ENCODE measurements around the gene PRC1. TPM values are rescaled to one million over a fixed set of nuclear protein-coding genes. Genes with fewer than 3 reads are reported as not detected.

Gene PRC1
- total RNA-seq, 2 experiments from 2014 or later: 149 to 224 TPM

- no peak for TF ChIP-seq CTCF (conservative IDR thresholded peaks at IDR 0.05; ENCODE audit: low read length)
- no peak for TF ChIP-seq EZH2phosphoT487 (IDR thresholded peaks at IDR 0.05; ENCODE audit: borderline replicate concordance, low read depth, low read length)
- Histone ChIP-seq H3K79me2 (ENCODE audit: insufficient read depth, low read depth, low read length) (peaks cover 12% of the 10 kb centered on the region), H3K4me1 (ENCODE audit: insufficient read depth, low read length, poor library complexity, severe bottlenecking) (peaks cover 18% of the 10 kb centered on the region), H3K4me3 (ENCODE audit: low read depth, low read length, poor library complexity, severe bottlenecking) (peak overlapping the region; percentile 71), H3K27ac (ENCODE audit: low read depth, low read length, poor library complexity, severe bottlenecking) (peak overlapping the region; percentile 89), H2AFZ (ENCODE audit: low read length) (peak overlapping the region; percentile 33; the same call in 1 of the 2 replicates), H3K9me2 (ENCODE audit: insufficient read depth, low read length) (no peaks in the 10 kb centered on the region), H3K4me2 (ENCODE audit: low read length) (peak overlapping the region; percentile 99), H3K9me3 (ENCODE audit: low read length) (no peaks in the 10 kb centered on the region), H4K20me1 (ENCODE audit: insufficient read depth, low read length) (no peaks in the 10 kb centered on the region), H3K36me3 (ENCODE audit: insufficient read depth, low read length) (peaks cover 62% of the 10 kb centered on the region)
- peak; percentile 52 for DNase-seq (ENCODE audit: low spot score)
- TSS peak; percentile 85 for BruUV-seq (replicated peaks)
- CTCF ChIA-PET (ENCODE audit: unreplicated experiment): interaction anchor here (0.7 to 3.9 kb wide), 4 partner anchors 22 to 316 kb away, joined by 3 to 41 read pairs (median 6); partner anchors contain the start of genes HDDC3 and UNC45A
- POLR2A ChIA-PET: interaction anchor here (0.5 to 6.1 kb wide), 12 partner anchors 12 to 764 kb away, joined by 3 to 58 read pairs (median 4); partner anchors contain the start of genes HDDC3, UNC45A and VPS33B
- intact Hi-C loops (cut with micrococcal nuclease; ENCODE audit: unreplicated experiment): loop anchor here (1.0 to 2.0 kb wide), 4 partner anchors 39 to 315 kb away; partner anchors contain the start of gene PRC1
These were observed 38.6 kb downstream of the PRC1 start for GRCh38 chr15:90955624-90956273.

GRCh38 chr15:90954712-90955623, 39.4 kb downstream of the PRC1 start, which contains the start of gene RCCD1:
TSS of gene RCCD1 (plus strand) at chr15:90954884. CDS start at chr15:90956735, 1,851 bp downstream.
- no peak for TF ChIP-seq CTCF (conservative IDR thresholded peaks at IDR 0.05; ENCODE audit: low read length)
- no peak for TF ChIP-seq EZH2phosphoT487 (IDR thresholded peaks at IDR 0.05; ENCODE audit: borderline replicate concordance, low read depth, low read length)
- peaks cover 62% of the 10 kb centered on the region for H3K36me3 ChIP-seq (ENCODE audit: insufficient read depth, low read length)
- H3K9me2 ChIP-seq (ENCODE audit: insufficient read depth, low read length): no peaks in the 10 kb centered on the region
- H3K27ac ChIP-seq (ENCODE audit: low read depth, low read length, poor library complexity, severe bottlenecking): peak within 1 kb of the TSS; percentile 89
- no peaks in the 10 kb centered on the region for H4K20me1 ChIP-seq (ENCODE audit: insufficient read depth, low read length)
- peaks cover 18% of the 10 kb centered on the region for H3K4me1 ChIP-seq (ENCODE audit: insufficient read depth, low read length, poor library complexity, severe bottlenecking)
- H3K4me2 ChIP-seq (ENCODE audit: low read length): peak within 1 kb of the TSS; percentile 99
- BruUV-seq (replicated peaks): no TSS peak
- H2AFZ ChIP-seq (ENCODE audit: low read length): peak within 1 kb of the TSS; percentile 33; the same call in 1 of the 2 replicates
- ChIA-PET CTCF (ENCODE audit: unreplicated experiment) (interaction anchor here (0.7 to 3.9 kb wide), 3 partner anchors 16 to 67 kb away, joined by 3 to 41 read pairs (median 4); partner anchors contain the start of genes HDDC3 and UNC45A), POLR2A (interaction anchor here (0.7 to 6.1 kb wide), 8 partner anchors 12 to 763 kb away, joined by 3 to 58 read pairs (median 4); partner anchors contain the start of genes HDDC3, UNC45A and VPS33B)
- peak within 1 kb of the TSS; percentile 71 for H3K4me3 ChIP-seq (ENCODE audit: low read depth, low read length, poor library complexity, severe bottlenecking)
- peak; percentile 98 for DNase-seq (ENCODE audit: low spot score)
- intact Hi-C loops (cut with micrococcal nuclease; ENCODE audit: unreplicated experiment): loop anchor here (1.0 to 2.0 kb wide), 2 partner anchors 20 to 40 kb away; partner anchors contain the start of genes PRC1 and UNC45A
- no peaks in the 10 kb centered on the region for H3K9me3 ChIP-seq (ENCODE audit: low read length)
- peaks cover 12% of the 10 kb centered on the region for H3K79me2 ChIP-seq (ENCODE audit: insufficient read depth, low read depth, low read length)

All from OCI-LY7 (cell line).